A172 (cell line): ENCODE data around the gene LIPM. TPM values are rescaled to one million over a fixed set of nuclear protein-coding genes. Genes with fewer than 3 reads are reported as not detected.
A peak's percentile ranks its signal among the peaks of the same experiment; 100 is the strongest.

ENCODE experiments used
- DNase-seq: peaks from one replicate; pipeline ENCODE4 v3.0.0-alpha.2; 2015; ENCODE audit warnings: low spot score
- total RNA-seq: library from RNA; depleted of rRNA; stranded (reverse); fragments of >200 nt; shearing (Covaris generic); gene quantifications from 2 replicates; pipeline ENCODE4 v1.2.3, GENCODE V29; 2014; rRNA removed

The LIPM gene, protein sequence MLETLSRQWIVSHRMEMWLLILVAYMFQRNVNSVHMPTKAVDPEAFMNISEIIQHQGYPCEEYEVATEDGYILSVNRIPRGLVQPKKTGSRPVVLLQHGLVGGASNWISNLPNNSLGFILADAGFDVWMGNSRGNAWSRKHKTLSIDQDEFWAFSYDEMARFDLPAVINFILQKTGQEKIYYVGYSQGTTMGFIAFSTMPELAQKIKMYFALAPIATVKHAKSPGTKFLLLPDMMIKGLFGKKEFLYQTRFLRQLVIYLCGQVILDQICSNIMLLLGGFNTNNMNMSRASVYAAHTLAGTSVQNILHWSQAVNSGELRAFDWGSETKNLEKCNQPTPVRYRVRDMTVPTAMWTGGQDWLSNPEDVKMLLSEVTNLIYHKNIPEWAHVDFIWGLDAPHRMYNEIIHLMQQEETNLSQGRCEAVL
- total RNA-seq, result not detected in 2 replicates

GRCh38 chr10:88802523-88803285 is at the start of gene LIPM:
TSS of gene LIPM (plus strand) at chr10:88802730. CDS start at chr10:88802897, 167 bp downstream.
- DNase-seq, result no peak

DNA sequence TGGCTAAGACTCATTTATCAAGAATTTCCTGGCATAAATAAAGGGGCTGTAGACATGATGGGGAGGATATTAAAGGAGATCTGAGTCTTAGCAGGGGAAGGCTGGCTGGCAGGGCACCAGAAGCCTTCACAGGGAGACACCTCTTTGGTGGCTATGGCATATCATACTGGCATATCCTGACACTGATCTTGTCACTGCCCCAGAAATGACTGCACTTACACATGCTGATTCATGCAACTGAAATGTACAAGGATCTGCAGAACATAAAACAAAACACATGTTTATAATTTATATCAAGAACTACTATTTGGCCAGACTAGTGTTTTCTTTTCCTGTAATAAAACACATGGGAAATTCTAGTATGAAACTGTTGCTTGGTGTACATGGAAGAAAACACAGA is 48.2 kb upstream of the LIPM start:
- DNase-seq, result peak; percentile 20

GRCh38 chr10:88755753-88756152 is 46.8 kb upstream of the LIPM start:
- DNase-seq, result no peak

- DNase-seq, result no peak
These were observed 45.9 kb upstream of the LIPM start for GRCh38 chr10:88756660-88757059.

DNA sequence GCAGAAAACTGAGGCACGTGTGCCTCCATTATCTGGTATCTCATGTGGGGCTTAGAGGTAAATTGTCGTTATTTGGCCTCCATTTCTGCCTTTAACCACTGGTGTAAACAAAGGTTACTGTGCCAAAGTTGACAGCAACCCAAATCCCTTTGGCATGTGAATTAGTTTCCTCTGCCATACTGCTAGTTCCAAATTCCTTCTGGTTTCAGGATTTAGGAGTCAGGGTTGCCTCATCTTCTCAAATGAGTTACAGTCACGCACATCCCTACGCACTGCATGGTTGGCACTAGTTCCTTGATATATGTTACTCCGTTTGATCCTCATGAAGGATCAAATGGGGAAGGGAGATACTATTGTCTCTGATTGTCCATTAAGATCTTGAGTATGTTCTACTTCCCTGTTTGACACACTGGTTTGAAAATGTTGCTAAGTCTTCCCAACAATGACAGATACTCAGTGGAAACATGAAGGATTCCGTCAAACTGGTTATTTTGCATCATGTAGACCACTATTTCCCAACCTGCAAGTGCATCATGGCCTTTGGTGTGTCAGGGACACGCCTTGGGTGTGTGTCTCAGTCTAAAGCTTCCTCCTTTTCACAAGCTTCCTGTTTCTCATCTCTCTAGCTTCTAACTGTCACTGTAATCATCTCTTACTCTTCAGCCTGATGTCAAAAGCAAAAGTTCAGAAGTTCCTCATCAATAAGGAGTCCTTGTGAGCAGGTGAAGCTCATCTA is 43.0 kb upstream of the LIPM start, which contains the start of gene LIPN:
TSS of gene LIPN (plus strand) at position 655 of the 736 bp plus-strand sequence. CDS start 1,386 bp downstream, outside the sequence.
- no peak for DNase-seq

- DNase-seq, result no peak
These were observed 39.6 kb upstream of the LIPM start for GRCh38 chr10:88762906-88763305.

- DNase-seq, result no peak
These were observed 39.1 kb upstream of the LIPM start for GRCh38 chr10:88763441-88763840.

GRCh38 chr10:88764110-88764509 is 38.4 kb upstream of the LIPM start:
- DNase-seq, result no peak

DNA sequence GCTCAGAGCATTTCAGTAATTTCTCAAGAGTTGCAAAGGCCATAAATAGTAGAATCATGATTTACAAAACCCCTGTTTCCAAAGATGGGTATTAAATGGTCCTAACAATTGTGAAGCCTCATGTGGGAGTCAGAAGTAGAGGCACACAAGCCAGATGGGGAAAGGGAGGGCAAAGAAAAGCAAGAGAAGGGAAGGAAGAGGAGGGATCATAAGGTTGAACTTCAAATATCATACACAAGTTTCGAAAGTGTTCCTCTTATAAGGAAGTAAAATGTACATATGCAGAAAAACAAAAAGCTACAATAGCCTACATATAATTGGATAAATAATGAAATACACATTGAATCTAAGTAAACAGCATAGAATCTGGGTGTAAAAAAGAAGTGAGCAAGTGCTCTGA is 36.7 kb upstream of the LIPM start:
- DNase-seq, result no peak

DNA sequence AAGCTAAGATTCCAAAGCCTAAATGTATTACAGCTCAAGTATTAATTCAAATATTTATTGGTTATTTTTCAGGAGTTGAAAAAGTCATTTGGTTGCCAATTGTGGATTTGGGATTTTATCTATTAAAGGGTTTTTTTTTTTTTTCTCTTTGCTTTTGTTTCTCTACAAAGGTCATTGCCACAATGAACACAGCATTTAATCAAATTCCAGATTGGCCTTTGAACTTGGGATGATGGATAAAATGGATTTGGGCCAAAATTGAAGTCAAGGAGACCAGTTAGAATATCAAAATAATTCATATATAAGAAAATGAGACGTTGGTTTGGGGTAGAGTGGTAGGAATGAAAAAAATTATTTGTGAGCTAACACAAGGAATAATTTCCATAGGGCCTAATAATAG is 33.1 kb upstream of the LIPM start:
- DNase-seq, result no peak

DNA sequence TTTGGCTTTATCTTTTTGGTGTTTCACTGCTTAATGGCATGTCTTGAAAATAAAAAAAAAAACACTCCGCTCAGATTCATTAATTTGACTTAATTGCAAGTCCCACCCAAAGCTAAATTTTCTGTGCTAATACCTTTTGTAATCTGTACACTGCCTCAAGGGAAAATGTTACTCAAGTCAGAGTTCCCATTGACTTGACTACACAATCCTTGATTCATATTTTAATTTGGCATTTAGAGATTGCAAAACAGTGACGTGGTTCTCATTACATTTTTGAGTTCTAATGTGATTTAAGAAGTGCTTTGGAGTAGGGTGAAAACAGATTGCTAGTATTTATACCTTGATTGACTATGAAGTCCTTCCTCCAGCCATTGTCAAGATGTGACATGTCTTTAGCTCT is 21.3 kb upstream of the LIPM start:
- DNase-seq, result no peak

GRCh38 chr10:88782222-88782621 is 20.3 kb upstream of the LIPM start:
- DNase-seq, result no peak

- DNase-seq, result peak; percentile 59
These were observed 18.8 kb upstream of the LIPM start for GRCh38 chr10:88783724-88784123.

- DNase-seq, result no peak
These were observed 16.3 kb upstream of the LIPM start for GRCh38 chr10:88786032-88786770.

DNA sequence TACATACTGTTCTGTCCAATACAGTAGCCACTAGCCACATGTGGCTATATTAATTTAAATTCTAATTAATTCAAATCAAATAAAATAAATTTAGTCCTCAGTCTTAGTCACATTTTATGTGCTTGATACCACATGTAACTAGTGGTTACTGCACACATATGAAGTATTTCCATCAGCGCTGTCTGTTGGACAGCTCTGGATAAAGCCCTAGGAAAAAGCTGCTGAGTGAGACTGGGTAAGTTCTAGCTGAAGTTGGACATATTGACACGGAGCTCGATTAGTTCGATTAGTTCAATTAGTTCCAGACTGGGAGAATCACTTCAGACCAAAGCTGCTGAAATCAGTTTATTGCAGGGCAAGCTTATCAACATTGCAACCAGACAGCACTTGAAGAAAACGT is 15.1 kb upstream of the LIPM start:
- DNase-seq, result no peak

- DNase-seq, result no peak
These were observed 13.6 kb upstream of the LIPM start for GRCh38 chr10:88788924-88789323.

GRCh38 chr10:88791924-88792323 is 10.6 kb upstream of the LIPM start:
- peak; percentile 44 for DNase-seq

GRCh38 chr10:88792661-88793060 is 9.9 kb upstream of the LIPM start:
- peak; percentile 55 for DNase-seq

GRCh38 chr10:88793712-88794299 is 8.7 kb upstream of the LIPM start:
- peak; percentile 65 for DNase-seq

DNA sequence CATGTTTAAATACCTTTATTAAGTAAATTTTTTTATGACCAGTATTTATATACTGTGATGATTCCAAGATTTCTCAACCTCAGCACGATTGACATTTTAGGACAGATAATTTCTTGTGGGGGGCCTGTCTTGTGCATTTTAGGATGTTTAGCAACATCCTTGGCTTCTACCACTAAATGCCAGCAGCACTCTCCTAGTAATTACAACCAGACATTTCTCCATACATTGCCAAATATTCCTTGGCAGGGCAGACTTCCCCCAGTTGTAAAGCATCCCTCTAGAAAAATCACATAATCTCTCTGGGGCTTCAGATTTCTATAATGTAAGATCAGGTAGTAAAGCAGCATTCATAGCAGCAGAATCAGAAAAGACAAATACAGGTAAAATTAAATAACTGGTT is 7.8 kb upstream of the LIPM start:
- no peak for DNase-seq
